ENCODE measurements around the gene TEX2.
"Not testable (repeated sequence)": the region's sequence is repeated elsewhere in the genome, so short reads cannot be mapped to it uniquely, and the experiment has no call there.

Gene TEX2

DNA sequence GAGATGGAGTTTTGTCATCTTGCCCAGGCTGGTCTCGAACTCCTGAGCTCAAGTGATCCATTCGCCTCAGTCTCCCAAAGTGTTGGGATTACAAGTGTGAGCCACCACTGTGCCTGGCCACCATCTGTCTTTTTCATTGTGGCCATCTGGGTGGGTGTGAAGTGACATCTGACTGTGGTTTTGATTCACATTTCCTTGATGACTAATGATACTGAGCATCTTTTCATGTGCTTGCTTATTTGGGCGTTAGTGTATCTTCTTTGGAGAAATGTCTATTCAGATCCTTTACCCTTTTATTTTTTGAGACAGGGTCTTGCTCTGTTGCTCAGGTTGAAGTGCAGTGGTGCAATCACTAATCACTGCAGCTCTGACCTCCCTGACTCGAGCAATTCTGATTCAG, 79.2 kb downstream of the TEX2 start:
- no peak for DNase-seq (ENCODE audit: low read depth)

DNA sequence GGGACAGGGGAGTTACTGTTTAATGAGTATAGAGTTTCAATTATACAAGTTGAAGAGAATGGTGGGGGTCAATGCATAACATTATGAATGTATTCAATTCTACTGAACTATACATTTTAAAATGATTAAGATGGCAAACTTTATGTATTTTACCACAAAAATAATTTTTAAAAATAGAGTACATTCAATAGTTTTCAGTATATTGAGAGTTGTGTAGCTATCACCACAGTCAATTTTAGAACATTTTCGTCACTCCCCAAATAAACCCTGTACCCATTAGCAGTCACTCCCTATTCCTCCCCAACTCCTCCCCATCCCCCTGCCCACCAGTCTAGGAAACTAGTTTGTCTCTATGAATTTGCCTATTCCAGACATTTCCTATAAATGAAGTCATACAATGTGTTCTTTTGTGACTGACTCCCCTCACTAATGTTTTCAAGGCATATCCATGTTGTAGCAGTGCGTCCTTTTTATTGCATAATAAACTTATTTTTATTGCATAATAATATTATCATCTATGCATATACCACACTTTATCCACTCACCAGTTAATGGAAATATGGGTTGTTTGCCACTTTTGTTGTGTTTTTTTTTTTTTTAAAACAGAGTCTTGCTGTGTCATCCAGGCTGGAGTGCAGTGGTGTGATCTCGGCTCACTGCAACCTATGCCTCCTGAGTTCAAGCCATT, 80.6 kb downstream of the TEX2 start:
- DNase-seq (ENCODE audit: low read depth), result no peak

DNA sequence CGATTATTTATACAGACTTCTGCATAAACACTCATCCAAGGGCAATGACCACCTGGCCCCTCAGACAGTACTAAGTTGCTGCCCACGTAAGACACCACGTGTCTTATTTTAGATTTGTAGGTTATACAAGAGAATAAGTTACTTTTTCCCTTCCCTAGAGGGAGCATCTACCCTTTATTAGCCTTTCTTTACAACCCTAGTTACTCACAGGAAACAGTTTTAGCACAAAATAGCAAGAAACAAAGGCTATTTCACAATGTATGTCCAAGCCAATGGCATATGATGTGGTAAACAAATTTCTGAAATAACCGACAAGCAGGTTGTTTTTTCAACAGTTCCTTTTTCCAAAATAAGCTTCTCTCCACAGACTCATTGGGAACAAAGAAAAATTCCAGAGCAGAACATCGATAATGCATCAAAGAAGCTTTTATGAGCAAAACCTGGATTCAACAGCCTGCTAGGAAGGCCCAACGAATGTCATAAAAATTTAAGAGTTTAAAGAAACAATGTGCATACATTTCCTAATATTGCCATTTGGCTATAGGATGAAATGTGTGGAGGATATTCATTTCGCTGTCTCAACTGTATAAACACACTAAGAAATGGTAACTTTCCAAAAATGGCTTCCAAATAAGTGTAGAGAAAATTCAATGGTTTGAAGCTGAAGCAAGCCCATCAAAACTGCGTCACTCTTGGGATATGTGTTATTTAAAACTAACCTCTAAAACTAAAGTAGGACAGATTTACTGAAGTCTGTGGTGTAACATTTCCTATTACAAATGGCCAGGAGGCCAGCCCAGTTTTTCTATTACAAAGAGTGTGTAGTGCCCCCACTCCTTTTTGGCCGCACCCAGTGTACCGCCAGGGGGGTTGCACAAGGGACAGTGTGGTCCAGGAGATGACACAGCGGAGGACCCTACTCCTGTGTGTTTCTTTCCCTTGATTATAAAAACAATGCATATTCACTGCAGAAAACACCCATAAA, 82.7 kb downstream of the TEX2 start:
- no peak for DNase-seq (ENCODE audit: low read depth)

DNA sequence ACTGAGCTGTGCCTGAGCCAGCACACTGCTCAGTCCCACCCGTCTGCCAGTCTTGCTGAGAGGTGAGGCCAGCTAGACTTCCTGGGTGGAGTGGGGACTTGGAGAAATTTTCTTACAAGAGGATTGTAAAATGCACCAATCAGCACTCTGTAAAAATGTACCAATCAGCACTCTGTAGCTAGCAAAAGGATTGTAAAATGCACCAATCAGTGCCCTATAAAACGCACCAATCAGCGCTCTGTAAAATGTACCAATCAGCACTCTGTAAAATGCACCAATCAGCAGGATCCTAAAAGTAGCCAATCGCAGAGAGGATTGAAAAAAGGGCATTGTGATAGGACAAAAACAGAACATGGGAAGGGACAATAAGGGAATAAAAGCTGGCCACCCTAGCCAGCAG, 84.0 kb downstream of the TEX2 start:
- DNase-seq (ENCODE audit: low read depth), result not testable (repeated sequence)

DNA sequence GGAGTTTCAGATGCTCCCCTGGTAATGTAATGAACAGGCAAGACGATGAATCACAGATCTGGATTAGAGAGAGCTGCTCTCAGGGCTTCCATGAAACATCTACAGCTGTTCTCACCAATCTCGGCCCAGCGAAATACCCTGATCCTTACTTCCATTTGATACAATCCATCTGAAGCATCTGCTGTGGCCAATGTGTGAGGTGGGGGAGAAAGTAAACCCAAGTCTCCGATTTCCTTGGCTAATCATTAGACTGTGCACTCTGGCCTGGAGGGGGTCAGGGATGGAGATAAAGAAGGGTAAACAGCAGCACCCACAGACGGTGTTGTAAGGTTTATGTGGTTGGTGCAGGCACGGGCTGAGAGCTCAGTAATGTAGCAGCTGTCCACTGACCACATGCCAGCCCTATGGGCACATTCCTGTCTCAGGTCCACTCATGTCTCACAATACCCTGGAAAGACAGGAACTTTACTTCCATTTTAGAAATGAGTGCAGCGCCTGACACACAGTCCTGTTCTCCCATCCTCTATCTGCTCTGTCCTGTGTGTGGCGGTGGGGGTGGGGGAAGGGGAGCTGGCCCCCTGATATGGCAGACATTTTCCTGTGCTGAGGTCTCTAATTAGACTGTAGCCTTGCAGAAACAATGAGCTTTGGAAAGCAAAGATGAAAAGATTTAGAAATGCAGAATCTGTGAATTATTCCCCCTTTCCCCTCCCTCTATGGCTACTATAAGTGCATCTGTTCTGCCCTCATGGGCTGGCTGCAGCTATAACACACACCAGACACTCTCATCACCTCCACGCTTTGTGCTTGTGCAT, 84.8 kb downstream of the TEX2 start:
- no peak for DNase-seq (ENCODE audit: low read depth)

GRCh38 chr17:64177311-64178010, 85.6 kb downstream of the TEX2 start:
- DNase-seq (ENCODE audit: low read depth), result no peak

DNA sequence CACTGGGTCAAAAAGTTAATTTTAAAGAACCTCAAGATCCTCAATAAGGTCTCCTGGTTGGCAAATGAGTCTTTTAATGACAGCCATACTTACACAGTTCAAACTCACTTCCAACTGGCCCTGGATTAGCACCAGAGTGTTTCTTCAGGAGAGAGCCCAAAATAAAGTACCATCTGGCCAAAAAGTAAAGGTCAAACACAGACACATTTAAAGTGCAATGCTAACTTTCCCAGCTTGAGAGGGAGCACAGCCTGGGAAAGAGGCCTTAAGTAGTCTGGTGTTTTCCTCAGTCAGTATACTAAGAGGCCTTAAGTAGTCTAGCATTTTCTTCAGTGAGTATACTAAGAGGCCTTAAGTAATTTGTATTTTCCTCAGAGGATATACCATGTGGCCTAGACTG, 86.5 kb downstream of the TEX2 start:
- DNase-seq (ENCODE audit: low read depth), result no peak

- DNase-seq (ENCODE audit: low read depth), result peak; percentile 37
Observed at GRCh38 chr17:64174686-64175456, 88.2 kb downstream of the TEX2 start.

DNA sequence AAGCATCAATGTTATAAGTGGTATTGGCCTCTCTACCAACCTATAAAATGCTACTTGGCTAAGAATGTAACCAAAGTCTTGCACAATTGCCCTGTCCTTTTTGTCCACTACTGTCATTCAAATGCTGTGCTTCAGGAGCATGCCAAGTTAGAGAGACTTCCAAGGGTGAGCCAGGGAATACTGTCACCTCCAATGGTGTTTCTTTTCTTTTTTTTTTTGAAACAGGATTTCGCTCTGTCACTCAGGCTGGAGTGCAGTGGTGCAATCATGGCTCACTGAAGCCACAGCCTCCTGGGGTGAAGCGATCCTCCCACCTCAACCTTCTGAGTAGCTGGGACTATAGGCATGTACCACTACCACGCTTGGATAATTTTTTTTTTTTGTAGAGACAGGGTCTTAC, 89.4 kb downstream of the TEX2 start:
- no peak for DNase-seq (ENCODE audit: low read depth)

- no peak for DNase-seq (ENCODE audit: low read depth)
Observed at GRCh38 chr17:64172510-64172909, 90.5 kb downstream of the TEX2 start.

GRCh38 chr17:64171041-64171440, 92.0 kb downstream of the TEX2 start:
- no peak for DNase-seq (ENCODE audit: low read depth)

DNA sequence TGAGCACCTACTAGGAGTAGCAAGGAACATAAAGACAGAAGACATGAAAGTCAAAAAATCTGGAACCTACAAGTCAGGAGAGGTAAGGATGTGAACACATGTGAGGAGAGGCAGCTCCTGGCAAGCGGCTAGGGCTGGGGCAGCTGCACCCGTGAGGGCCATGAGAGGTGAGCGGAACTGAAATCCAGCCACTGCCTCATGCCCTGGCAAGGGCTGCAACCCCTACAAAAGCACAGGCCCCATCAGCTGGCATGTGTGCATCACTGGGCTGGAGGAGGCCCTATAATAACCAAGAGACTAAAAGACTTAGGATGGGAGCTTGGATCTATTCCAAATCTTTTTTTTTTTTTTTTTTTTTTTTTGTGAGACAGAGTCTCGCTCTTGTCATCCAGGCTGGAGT, 92.8 kb downstream of the TEX2 start:
- DNase-seq (ENCODE audit: low read depth), result no peak

- DNase-seq (ENCODE audit: low read depth), result not testable (repeated sequence)
Observed at GRCh38 chr17:64167666-64168065, 95.4 kb downstream of the TEX2 start.

- no peak for DNase-seq (ENCODE audit: low read depth)
Observed at GRCh38 chr17:64166876-64167275, 96.2 kb downstream of the TEX2 start.

GRCh38 chr17:64165347-64165746, 97.7 kb downstream of the TEX2 start:
- DNase-seq (ENCODE audit: low read depth), result no peak

GRCh38 chr17:64164596-64165285, 98.3 kb downstream of the TEX2 start:
- DNase-seq (ENCODE audit: low read depth), result no peak

GRCh38 chr17:64163468-64163867, 99.6 kb downstream of the TEX2 start:
- no peak for DNase-seq (ENCODE audit: low read depth)

DNA sequence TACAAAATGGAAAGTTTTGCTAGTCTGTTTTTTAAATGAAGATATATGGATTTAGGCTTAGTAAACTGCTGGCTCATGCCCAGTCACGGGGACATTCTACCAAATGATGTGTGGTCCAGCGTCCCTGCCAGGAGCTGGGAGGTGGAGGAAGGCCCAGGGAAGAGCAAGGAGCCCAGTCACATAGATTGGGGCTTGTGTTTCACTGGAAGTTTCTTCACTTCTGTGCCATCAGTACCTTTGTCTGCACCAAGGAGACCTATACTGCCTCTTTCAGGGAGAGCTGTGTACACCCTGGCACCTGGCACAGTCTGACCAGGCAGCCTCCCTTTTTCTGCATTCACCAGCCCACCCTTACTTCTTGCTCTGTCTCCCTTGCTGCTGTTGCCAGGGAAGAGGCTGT, 100.5 kb downstream of the TEX2 start:
- no peak for DNase-seq (ENCODE audit: low read depth)

DNA sequence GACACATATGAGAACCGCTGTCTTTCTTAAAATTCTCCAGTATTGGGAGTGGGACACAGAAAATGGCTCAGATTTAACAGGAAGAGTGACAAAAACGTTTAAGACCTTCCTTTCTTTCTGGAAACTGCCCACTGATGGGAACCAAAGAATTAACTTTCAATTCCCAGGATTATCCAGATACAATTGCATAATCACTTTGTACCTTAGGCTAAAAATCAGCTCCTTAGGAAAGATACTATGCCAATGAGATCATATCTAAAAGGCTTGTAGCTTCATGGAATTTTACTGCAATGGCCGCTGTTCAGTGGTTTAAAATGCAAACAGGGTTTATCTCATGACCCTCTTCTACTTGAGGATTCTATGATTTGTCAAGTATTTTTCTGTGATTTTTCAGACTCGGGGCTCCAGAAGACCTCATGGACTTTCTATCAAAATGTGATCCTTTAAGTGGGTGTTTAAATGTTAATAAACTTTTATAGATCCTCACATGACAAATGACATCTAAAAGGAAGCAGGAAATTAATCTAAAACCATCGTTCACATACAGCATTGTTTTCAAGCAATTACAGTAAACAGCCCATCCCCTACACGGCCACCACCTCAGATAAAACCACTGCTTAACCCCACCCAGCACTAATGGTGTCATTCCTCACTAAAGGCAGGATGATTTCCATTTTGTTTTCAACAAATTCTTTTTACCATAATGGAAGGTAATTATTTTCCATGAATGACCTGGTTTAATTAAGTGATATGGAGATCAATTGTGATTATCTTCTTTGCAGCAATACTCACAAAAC, 101.5 kb downstream of the TEX2 start:
- no peak for DNase-seq (ENCODE audit: low read depth)

- DNase-seq (ENCODE audit: low read depth), result no peak
Observed at GRCh38 chr17:64160378-64160777, 102.7 kb downstream of the TEX2 start.
